ENCODE measurements around the gene KIF17. TPM values are rescaled to one million over a fixed set of nuclear protein-coding genes. Genes with fewer than 3 reads are reported as not detected.

The KIF17 gene
- total RNA-seq, 8 experiments from 2014 or later, result 0.18 to 12.1 (median 6.8) TPM

DNA sequence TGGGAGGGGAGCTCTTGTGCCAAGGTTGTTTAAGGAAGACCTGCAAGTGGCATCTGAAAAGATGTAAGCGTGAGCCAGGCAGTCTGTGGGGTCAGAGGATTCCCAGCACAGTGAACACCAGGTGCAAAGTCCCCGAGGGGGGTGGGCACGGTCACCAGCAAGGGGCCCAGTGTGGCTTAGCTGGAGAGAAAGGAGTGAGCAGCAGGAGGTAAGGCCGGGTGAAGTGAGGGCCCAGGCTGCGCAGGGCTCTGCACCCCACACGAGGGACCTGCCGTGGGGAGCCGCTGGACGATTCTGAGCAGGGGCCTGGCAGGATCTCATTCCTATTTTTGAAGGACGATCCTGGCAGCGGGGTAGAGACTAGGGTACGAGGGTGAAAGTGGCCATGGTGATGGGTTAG is 60.8 kb downstream of the KIF17 start:
- peaks cover 8% of the 10 kb centered on the region in 2 donors for H3K4me1 ChIP-seq (replicated peaks in 1 of 2)
- no peak for ATAC-seq (replicated peaks in 6 of 8)
- in situ Hi-C loops (cut with MboI; ENCODE audit: low pct_unique_long_range_greater_than_20kb in 2 of 9, low sequenced_read_pairs in 9 of 9, unreplicated experiment in 9 of 9), result no loop called here
- 87 to 100% (median 95%) methylated on average over 1 to 10 of the region's 12 CpGs; no CpG with 5 or more reads in 3 of the 10 experiments for WGBS, 10 experiments
- no peak overlapping the region for H3K27ac ChIP-seq
- H3K4me3 ChIP-seq, result no peak overlapping the region

DNA sequence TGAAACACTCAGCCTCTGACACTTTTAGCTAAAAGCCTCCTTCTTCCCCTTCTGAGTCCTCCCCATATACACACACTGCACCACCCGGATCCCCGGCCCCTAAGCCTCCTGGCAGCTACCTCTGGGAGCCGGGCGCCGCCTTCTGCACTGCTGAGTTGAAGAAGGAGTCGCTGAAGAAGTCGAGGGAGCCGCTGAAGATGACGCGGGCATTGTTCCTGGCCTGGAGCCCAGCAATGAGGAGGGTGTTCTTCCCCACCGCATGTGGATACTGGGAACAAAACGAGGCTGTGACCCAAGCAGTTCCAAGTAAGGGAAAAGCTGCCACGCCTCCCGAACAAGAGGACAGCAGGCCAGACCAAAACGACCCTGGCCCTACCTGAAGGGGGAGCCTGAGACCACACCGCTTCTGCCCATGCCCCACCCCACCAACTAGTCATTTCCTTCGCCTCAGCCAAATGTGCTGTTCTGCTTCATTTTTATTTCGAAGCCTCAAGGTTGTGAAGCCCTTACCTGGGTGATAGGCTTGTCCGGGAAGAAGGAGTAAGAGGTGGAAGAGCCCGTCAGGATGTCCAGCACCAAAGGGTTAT is 63.6 kb downstream of the KIF17 start:
- Histone ChIP-seq H3K27ac (no peak overlapping the region), H3K4me3 (no peak overlapping the region), H3K4me1 (replicated peaks in 1 of 2) (no peaks in the 10 kb centered on the region)
- in situ Hi-C loops (cut with MboI; ENCODE audit: low pct_unique_long_range_greater_than_20kb in 2 of 9, low sequenced_read_pairs in 9 of 9, unreplicated experiment in 9 of 9), result no loop called here
- ATAC-seq (replicated peaks in 6 of 8), result no peak
- 80 to 97% (median 91%) methylated on average over 1 to 15 of the region's 20 CpGs; no CpG with 5 or more reads in 5 of the 10 experiments for WGBS, 10 experiments

DNA sequence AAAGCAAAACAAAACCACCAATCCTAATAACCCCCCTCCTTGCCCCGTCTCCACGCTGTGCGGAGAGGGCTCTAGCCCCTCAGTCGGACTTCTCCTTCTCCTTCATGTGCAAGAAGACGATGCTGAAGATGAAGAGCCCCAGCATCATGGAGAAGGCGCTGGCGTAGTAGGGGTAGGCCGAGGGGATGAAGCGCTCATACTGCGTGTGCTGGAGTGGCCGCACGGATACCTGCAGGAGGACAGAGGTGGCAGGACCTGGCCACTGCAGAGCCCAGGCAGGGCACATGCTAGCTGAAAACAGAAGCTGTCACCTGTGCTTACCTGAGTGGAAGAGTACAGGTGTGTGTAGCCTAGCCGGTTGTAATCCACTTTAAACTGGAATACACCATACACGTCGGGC is 65.5 kb downstream of the KIF17 start:
- WGBS, 10 experiments, result 90 to 100% (median 98%) methylated on average over 1 to 12 of the region's 15 CpGs; no CpG with 5 or more reads in 4 of the 10 experiments
- no peak for ATAC-seq (replicated peaks in 6 of 8)
- Histone ChIP-seq H3K4me3 (no peak overlapping the region), H3K4me1 (replicated peaks in 1 of 2) (no peaks in the 10 kb centered on the region), H3K27ac (no peak overlapping the region)
- in situ Hi-C loops (cut with MboI; ENCODE audit: low pct_unique_long_range_greater_than_20kb in 2 of 9, low sequenced_read_pairs in 9 of 9, unreplicated experiment in 9 of 9), result no loop called here

DNA sequence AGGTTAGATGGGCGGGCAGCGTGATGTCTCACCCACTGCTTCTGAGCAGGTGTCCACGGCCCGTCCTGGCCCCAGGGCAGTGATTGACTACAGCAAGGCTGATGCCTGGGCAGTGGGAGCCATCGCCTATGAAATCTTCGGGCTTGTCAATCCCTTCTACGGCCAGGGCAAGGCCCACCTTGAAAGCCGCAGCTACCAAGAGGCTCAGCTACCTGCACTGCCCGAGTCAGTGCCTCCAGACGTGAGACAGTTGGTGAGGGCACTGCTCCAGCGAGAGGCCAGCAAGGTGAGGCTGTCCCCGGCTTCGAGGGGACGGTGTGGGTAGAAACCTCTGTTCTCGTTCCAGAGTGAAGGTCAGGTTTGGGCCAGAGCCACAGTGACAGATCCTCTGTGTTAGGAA is 68.9 kb downstream of the KIF17 start:
- ATAC-seq (replicated peaks in 6 of 8), result peak in 2 of 8 experiments; percentile 25 to 30
- no peak overlapping the region for H3K27ac ChIP-seq

DNA sequence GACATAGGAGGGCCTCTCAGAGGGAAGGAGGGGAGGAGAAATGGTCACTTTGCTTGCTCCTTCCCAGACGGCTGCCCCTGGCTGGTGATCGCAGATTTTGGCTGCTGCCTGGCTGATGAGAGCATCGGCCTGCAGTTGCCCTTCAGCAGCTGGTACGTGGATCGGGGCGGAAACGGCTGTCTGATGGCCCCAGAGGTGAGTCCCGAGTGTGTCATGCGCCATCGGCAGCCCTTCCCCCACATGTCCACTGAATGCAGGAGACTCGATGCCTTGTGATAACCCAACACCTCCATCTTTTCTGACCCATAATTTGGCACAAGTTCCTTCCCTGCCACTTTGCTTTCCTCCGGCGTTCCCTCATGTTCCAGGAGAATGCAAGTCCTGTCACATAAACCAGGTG is 69.4 kb downstream of the KIF17 start:
- 91 to 100% (median 96%) methylated on average over 1 to 8 of the region's 13 CpGs; no CpG with 5 or more reads in 3 of the 10 experiments for WGBS, 10 experiments
- no peak overlapping the region for H3K4me3 ChIP-seq
- ATAC-seq (replicated peaks in 6 of 8), result peak in 1 of 8 experiments; percentile 4

More for the DNA sequence above, 68.9 kb downstream of the KIF17 start:
- 95 to 100% (median 99%) methylated on average over 3 to 15 of the region's 15 CpGs; no CpG with 5 or more reads in 6 of the 10 experiments for WGBS, 10 experiments
- Histone ChIP-seq H3K4me1 (replicated peaks in 1 of 2) (no peaks in the 10 kb centered on the region), H3K4me3 (no peak overlapping the region)
- in situ Hi-C loops (cut with MboI; ENCODE audit: low pct_unique_long_range_greater_than_20kb in 2 of 9, low sequenced_read_pairs in 9 of 9, unreplicated experiment in 9 of 9), result loop anchor here in 3 of 9 experiments (10.0 to 25.0 kb wide), 5 partner anchors 112 to 737 kb away; partner anchors contain the start of genes MUL1 (in 1 of the 3) and PLA2G2E (in 1 of the 3)

DNA sequence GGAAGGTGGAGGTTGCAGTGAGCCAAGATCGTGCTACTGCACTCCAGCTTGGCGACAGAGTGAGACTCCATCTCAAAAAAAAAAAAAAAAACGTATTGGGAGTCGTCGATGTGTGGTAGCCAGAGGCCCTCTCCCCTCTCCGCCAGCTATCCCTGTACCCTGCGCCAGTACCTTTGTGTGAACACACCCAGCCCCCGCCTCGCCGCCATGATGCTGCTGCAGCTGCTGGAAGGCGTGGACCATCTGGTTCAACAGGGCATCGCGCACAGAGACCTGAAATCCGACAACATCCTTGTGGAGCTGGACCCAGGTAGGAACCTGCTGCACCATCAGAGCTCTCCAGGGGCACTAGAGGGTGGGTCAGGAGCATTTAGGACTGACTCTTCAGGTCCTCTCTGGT is 72.4 kb downstream of the KIF17 start:
- Histone ChIP-seq H3K4me3 (no peak overlapping the region), H3K4me1 (replicated peaks in 1 of 2) (no peaks in the 10 kb centered on the region), H3K27ac (no peak overlapping the region)
- 20 to 100% (median 86%) methylated on average over 1 to 9 of the region's 14 CpGs; no CpG with 5 or more reads in 4 of the 10 experiments for WGBS, 10 experiments
- in situ Hi-C loops (cut with MboI; ENCODE audit: low pct_unique_long_range_greater_than_20kb in 2 of 9, low sequenced_read_pairs in 9 of 9, unreplicated experiment in 9 of 9), result loop anchor here in 3 of 9 experiments (10.0 to 25.0 kb wide), 5 partner anchors 108 to 733 kb away; partner anchors contain the start of genes MUL1 (in 1 of the 3) and PLA2G2E (in 1 of the 3)
- no peak for ATAC-seq (replicated peaks in 6 of 8)

More for the DNA sequence above, 69.4 kb downstream of the KIF17 start:
- Histone ChIP-seq H3K27ac (no peak overlapping the region), H3K4me1 (replicated peaks in 1 of 2) (no peaks in the 10 kb centered on the region)
- in situ Hi-C loops (cut with MboI; ENCODE audit: low pct_unique_long_range_greater_than_20kb in 2 of 9, low sequenced_read_pairs in 9 of 9, unreplicated experiment in 9 of 9), result loop anchor here in 3 of 9 experiments (10.0 to 25.0 kb wide), 5 partner anchors 111 to 736 kb away; partner anchors contain the start of genes MUL1 (in 1 of the 3) and PLA2G2E (in 1 of the 3)

DNA sequence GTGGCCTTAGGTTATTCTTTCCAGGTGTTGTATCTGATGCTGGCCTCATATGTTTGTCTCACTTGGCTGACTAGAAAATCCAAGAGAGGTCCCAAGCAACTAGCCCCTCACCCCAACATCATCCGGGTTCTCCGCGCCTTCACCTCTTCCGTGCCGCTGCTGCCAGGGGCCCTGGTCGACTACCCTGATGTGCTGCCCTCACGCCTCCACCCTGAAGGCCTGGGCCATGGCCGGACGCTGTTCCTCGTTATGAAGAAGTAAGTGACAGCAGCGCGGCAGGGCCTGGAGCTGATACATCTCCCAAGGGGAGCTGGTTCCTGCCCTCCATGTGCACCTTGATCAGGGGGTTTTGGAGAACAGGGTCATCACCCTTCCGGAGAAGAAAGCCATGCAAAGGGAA is 73.4 kb downstream of the KIF17 start:
- ATAC-seq (replicated peaks in 6 of 8), result no peak
- no peak overlapping the region for H3K4me3 ChIP-seq
- in situ Hi-C loops (cut with MboI; ENCODE audit: low pct_unique_long_range_greater_than_20kb in 2 of 9, low sequenced_read_pairs in 9 of 9, unreplicated experiment in 9 of 9), result loop anchor here in 4 of 9 experiments (5.0 to 25.0 kb wide), 6 partner anchors 107 to 732 kb away; partner anchors contain the start of genes MUL1 (in 1 of the 4) and PLA2G2E (in 1 of the 4)
- 40 to 100% (median 91%) methylated on average over 1 to 10 of the region's 13 CpGs; no CpG with 5 or more reads in 3 of the 10 experiments for WGBS, 10 experiments
- H3K4me1 ChIP-seq (replicated peaks in 1 of 2), result no peaks in the 10 kb centered on the region
- no peak overlapping the region for H3K27ac ChIP-seq

DNA sequence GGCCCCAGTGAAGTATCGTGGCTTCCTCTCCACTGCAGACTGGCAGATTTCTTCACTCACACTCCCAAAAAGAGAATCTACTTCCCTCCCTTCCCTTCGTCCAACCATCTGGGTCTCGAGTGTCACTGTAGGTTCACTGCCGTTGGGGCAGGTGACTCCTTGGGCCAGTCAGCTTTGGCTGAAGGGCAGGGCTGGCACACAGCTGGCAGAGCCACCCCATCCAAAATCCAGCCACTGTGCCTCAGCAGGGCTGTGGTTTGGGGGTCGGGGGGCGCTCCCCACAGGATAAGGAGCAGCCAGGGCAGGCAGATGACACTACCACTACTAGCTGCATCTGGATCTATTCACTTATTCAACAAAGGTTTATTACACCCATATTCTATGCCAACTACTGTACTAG is 74.7 kb downstream of the KIF17 start:
- H3K4me1 ChIP-seq (replicated peaks in 1 of 2), result no peaks in the 10 kb centered on the region
- in situ Hi-C loops (cut with MboI; ENCODE audit: low pct_unique_long_range_greater_than_20kb in 2 of 9, low sequenced_read_pairs in 9 of 9, unreplicated experiment in 9 of 9), result loop anchor here in 4 of 9 experiments (5.0 to 25.0 kb wide), 6 partner anchors 106 to 731 kb away; partner anchors contain the start of genes MUL1 (in 1 of the 4) and PLA2G2E (in 1 of the 4)
- H3K27ac ChIP-seq, result no peak overlapping the region
- no peak overlapping the region for H3K4me3 ChIP-seq
- 50 to 100% (median 64%) methylated on average over 1 to 6 of the region's 6 CpGs; no CpG with 5 or more reads in 3 of the 10 experiments for WGBS, 10 experiments
- no peak for ATAC-seq (replicated peaks in 6 of 8)

DNA sequence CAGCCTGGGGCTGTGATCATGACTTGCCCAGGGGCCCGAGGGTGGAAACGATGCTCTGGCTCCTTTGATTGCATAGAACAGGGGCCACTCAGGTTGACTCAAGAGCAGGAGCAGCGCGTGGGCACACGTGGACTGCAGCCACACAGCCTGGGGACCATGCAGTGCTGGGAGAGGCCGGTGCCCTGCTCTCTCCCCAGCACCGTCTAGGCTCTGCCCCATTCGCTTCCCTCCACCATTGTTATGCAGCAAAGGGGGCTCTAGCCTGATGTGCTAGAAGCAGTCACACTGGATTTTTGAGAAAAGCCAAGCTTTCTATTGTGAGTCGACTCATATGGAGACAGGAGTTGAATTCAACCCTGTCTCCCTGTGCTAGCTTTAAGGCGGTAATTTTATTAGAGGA is 75.8 kb downstream of the KIF17 start:
- H3K4me3 ChIP-seq, result no peak overlapping the region
- H3K4me1 ChIP-seq (replicated peaks in 1 of 2), result no peaks in the 10 kb centered on the region
- WGBS, 10 experiments, result 30 to 93% (median 61%) methylated on average over 1 to 7 of the region's 10 CpGs; no CpG with 5 or more reads in 2 of the 10 experiments
- peak in 4 of 8 experiments; percentile 12 to 54 (median 36) for ATAC-seq (replicated peaks in 6 of 8)
- H3K27ac ChIP-seq, result no peak overlapping the region
- in situ Hi-C loops (cut with MboI; ENCODE audit: low pct_unique_long_range_greater_than_20kb in 2 of 9, low sequenced_read_pairs in 9 of 9, unreplicated experiment in 9 of 9), result loop anchor here in 4 of 9 experiments (5.0 to 25.0 kb wide), 6 partner anchors 105 to 730 kb away; partner anchors contain the start of genes MUL1 (in 1 of the 4) and PLA2G2E (in 1 of the 4)

DNA sequence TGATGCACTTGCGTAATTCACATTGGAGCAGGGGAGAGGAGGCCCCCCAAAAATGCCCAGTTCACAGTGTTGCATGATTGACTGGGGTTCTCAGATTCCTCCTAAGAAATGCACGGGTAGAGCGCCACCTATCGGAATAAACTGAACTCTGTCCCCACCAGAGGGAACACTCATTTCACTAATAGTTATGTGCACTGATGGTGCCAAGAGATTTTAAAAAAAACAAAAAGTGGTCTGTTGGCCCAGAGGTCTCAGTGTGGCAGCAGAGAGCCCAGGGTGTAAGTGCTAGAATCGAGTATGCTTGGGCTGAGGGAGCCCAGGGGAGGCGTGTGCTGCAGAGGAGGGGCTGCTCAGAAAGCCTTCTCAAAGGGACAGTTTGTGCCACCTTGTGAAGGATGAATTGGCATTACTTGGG is 77.6 kb downstream of the KIF17 start:
- ATAC-seq (replicated peaks in 6 of 8), result peak; percentile 39 to 90 (median 58)
- WGBS, 10 experiments, result 0 to 23% (median 6%) methylated on average over 2 to 6 of the region's 6 CpGs; no CpG with 5 or more reads in 4 of the 10 experiments
- in situ Hi-C loops (cut with MboI; ENCODE audit: low pct_unique_long_range_greater_than_20kb in 2 of 9, low sequenced_read_pairs in 9 of 9, unreplicated experiment in 9 of 9), result loop anchor here in 4 of 9 experiments (5.0 to 25.0 kb wide), 6 partner anchors 103 to 728 kb away; partner anchors contain the start of genes MUL1 (in 1 of the 4) and PLA2G2E (in 1 of the 4)
- Histone ChIP-seq H3K4me3 (no peak overlapping the region), H3K4me1 (replicated peaks in 1 of 2) (no peaks in the 10 kb centered on the region), H3K27ac (no peak overlapping the region)

DNA sequence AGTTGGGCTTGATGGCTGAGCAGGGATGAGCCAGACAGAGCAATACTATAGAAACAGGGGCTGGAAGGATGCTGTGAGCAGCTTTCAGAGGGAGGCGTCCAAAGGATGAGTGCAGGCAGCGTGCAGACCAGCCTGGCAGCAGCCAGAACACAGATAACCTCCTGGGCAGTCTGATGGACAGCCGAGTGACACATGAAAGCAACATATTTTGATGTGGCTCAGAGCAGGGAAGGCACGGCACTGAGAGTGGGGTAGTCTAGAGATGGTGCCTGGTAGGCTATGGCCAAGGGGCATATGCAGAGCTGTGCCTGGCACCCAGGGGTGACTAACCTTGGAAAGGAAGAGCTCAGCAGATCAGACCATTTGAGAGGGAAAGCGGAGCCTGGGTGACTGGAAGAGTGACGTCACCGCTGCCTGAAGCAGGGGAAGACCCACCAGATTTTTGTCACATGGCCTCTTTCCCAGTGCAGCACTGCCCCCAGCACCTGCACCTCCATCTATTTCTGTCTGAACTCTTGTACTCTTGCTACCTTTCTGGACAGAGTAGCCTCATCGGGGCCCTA is 80.9 kb downstream of the KIF17 start:
- Histone ChIP-seq H3K4me1 (replicated peaks in 1 of 2) (peaks cover 5 to 7% of the 10 kb centered on the region in 2 donors), H3K27ac (no peak overlapping the region), H3K4me3 (no peak overlapping the region)
- WGBS, 10 experiments, result 58 to 100% (median 76%) methylated on average over 2 to 8 of the region's 8 CpGs; no CpG with 5 or more reads in 2 of the 10 experiments
- no peak for ATAC-seq (replicated peaks in 6 of 8)
- in situ Hi-C loops (cut with MboI; ENCODE audit: low pct_unique_long_range_greater_than_20kb in 2 of 9, low sequenced_read_pairs in 9 of 9, unreplicated experiment in 9 of 9), result loop anchor here in 4 of 9 experiments (10.0 to 25.0 kb wide), 5 partner anchors 100 to 725 kb away; partner anchors contain the start of genes MUL1 (in 1 of the 4) and PLA2G2E (in 1 of the 4)

DNA sequence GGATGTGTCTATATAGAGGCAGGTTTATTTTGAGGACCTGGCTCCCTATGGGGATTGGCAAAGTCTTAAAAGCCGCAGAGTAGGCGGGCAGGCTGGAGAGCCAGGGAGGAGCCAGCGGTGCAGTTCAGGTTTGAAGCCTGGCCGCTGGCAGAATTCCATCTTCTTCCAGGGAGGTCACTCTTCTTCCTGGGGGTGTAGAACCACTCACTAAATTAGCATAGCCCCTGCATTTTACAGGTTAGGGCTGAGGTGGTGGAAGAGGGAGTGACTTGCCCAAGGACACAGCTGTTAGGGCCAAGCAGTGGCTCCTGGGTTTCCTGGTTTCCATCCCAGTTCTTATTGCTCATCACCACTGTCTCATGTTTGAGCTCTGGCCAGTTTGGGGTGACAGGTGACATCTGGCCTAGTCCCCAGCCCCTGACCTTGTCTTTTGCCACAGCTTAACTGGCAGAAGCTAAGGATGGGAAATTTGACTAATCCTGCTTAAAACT is 83.2 kb downstream of the KIF17 start:
- in situ Hi-C loops (cut with MboI; ENCODE audit: low pct_unique_long_range_greater_than_20kb in 2 of 9, low sequenced_read_pairs in 9 of 9, unreplicated experiment in 9 of 9), result loop anchor here in 4 of 9 experiments (10.0 to 25.0 kb wide), 5 partner anchors 97 to 722 kb away; partner anchors contain the start of genes MUL1 (in 1 of the 4) and PLA2G2E (in 1 of the 4)
- Histone ChIP-seq H3K4me1 (replicated peaks in 1 of 2) (peaks cover 5 to 7% of the 10 kb centered on the region in 2 donors), H3K4me3 (peak overlapping the region; percentile 66 to 94 (median 82)), H3K27ac (no peak overlapping the region)
- WGBS, 10 experiments, result 0 to 30% (median 12%) methylated on average over 1 to 4 of the region's 4 CpGs
- peak in 3 of 8 experiments; percentile 12 to 42 (median 25) for ATAC-seq (replicated peaks in 6 of 8)
